PC-3 (cell line): Measurements from ENCODE around the gene HDAC4. TPM values are rescaled to one million over a fixed set of nuclear protein-coding genes. Genes with fewer than 3 reads are reported as not detected.
A peak's percentile ranks its signal among the peaks of the same experiment; 100 is the strongest.

Source experiments
- ATAC-seq: fragments of 200-7000 bp; cut with Tn5 transposase; 2 replicates; pipeline ENCODE4 v1.9.1; 2020; ENCODE audit warnings: mild to moderate bottlenecking, moderate library complexity
- BruUV-seq: library from RNA; stranded (reverse); fragments of 400-500 nt; replicated peaks from 2 replicates; lab custom pipeline; 2021; lab: Mats Ljungman, UMichigan
- CTCF ChIA-PET: fragments of 300-600 bp; sonication (Branson Sonifier 250); formaldehyde crosslinking; loops from one replicate; lab custom pipeline; 2022; ENCODE audit warnings: antibody characterized with exemption; lab: Charles Lee
- POLR2A ChIA-PET: fragments of 300-600 bp; sonication (Branson Sonifier 250); formaldehyde crosslinking; loops from one replicate; lab custom pipeline; 2022; ENCODE audit warnings: antibody characterized with exemption; ENCODE audit not compliant: unreplicated experiment; lab: Charles Lee
- DNase-seq: peaks from one replicate; pipeline ENCODE4 v3.0.0-alpha.2; 2015
- H2AFZ ChIP-seq: fragments of 300-600 bp; sonication (generic); 2 replicates; pipeline ENCODE4 v1.6.0; 2016; ENCODE audit warnings: antibody characterized with exemption, low read length
- H3F3A ChIP-seq: fragments of 300-600 bp; sonication (generic); one replicate; pipeline ENCODE4 v1.6.0; 2017; ENCODE audit warnings: antibody characterized with exemption, low read length, control low read depth, mild to moderate bottlenecking; ENCODE audit not compliant: unreplicated experiment
- H3K27ac ChIP-seq: fragments of 300-600 bp; sonication (generic); 2 replicates; pipeline ENCODE4 v1.5.1; 2016; ENCODE audit warnings: mild to moderate bottlenecking, low read length
- H3K27me3 ChIP-seq: fragments of 300-600 bp; sonication (generic); 2 replicates; pipeline ENCODE4 v1.6.1; 2016; ENCODE audit warnings: low read length, mixed read lengths
- H3K36me3 ChIP-seq: fragments of 300-600 bp; sonication (generic); 2 replicates; pipeline ENCODE4 v1.6.1; 2016; ENCODE audit warnings: low read depth, mixed run types, low read length, mixed read lengths
- H3K4me1 ChIP-seq: fragments of 300-600 bp; sonication (generic); 2 replicates; pipeline ENCODE4 v1.5.1; 2016; ENCODE audit warnings: low read length; ENCODE audit not compliant: insufficient read depth
- H3K4me2 ChIP-seq: fragments of 300-600 bp; sonication (generic); 2 replicates; pipeline ENCODE4 v1.6.0; 2016; ENCODE audit warnings: low read length
- H3K4me3 ChIP-seq: fragments of 300-600 bp; sonication (generic); 2 replicates; pipeline ENCODE4 v1.5.1; 2016; ENCODE audit warnings: mild to moderate bottlenecking, low read length, mixed read lengths
- H3K79me2 ChIP-seq: fragments of 300-600 bp; sonication (generic); 2 replicates; pipeline ENCODE4 v1.6.1; 2017; ENCODE audit warnings: low read length, mixed read lengths
- H3K9ac ChIP-seq: fragments of 300-600 bp; sonication (generic); 2 replicates; pipeline ENCODE4 v1.6.0; 2016; ENCODE audit warnings: mild to moderate bottlenecking, low read length
- H3K9me2 ChIP-seq: fragments of 300-600 bp; sonication (generic); replicated peaks from 2 replicates; pipeline ENCODE4 v1.6.1; 2016; ENCODE audit warnings: mixed run types, low read length, mixed read lengths
- H3K9me3 ChIP-seq: fragments of 300-600 bp; sonication (generic); 2 replicates; pipeline ENCODE4 v1.6.1; 2016; ENCODE audit warnings: low read length, mixed read lengths
- H4K20me1 ChIP-seq: fragments of 300-600 bp; sonication (generic); 2 replicates; pipeline ENCODE4 v1.6.1; 2016; ENCODE audit warnings: low read length, mixed read lengths
- EZH2 ChIP-seq: fragments of 300-600 bp; sonication (generic); IDR thresholded peaks from one replicate; pipeline ENCODE4 v1.6.1; 2017; ENCODE audit warnings: antibody characterized with exemption, mild to moderate bottlenecking, low read length; ENCODE audit not compliant: unreplicated experiment
- EZH2phosphoT487 ChIP-seq: fragments of 300-600 bp; sonication (generic); IDR thresholded peaks from 2 replicates; pipeline ENCODE4 v1.6.1; 2018; ENCODE audit warnings: mild to moderate bottlenecking, antibody characterized with exemption, low read length, borderline replicate concordance
- intact Hi-C: fragments of 100-400 bp; cut with micrococcal nuclease; formaldehyde crosslinking; loops from 2 replicates; pipeline ENCODE4 v1.9.0; 2023
- total RNA-seq: library from RNA; depleted of rRNA; stranded (reverse); fragments of >200 nt; gene quantifications from 2 replicates; pipeline ENCODE4 v1.2.3, GENCODE V29; 2014
- TF ChIP-seq, protein P1 (sequence below): fragments of 300-600 bp; sonication (generic); conservative IDR thresholded peaks from 2 replicates; pipeline ENCODE4 v1.5.1; 2017; ENCODE audit warnings: antibody characterized with exemption, low read depth, mild to moderate bottlenecking, low read length

HDAC4 gene
- total RNA-seq, 1 experiment from 2014 or later = 8.5 TPM

DNA sequence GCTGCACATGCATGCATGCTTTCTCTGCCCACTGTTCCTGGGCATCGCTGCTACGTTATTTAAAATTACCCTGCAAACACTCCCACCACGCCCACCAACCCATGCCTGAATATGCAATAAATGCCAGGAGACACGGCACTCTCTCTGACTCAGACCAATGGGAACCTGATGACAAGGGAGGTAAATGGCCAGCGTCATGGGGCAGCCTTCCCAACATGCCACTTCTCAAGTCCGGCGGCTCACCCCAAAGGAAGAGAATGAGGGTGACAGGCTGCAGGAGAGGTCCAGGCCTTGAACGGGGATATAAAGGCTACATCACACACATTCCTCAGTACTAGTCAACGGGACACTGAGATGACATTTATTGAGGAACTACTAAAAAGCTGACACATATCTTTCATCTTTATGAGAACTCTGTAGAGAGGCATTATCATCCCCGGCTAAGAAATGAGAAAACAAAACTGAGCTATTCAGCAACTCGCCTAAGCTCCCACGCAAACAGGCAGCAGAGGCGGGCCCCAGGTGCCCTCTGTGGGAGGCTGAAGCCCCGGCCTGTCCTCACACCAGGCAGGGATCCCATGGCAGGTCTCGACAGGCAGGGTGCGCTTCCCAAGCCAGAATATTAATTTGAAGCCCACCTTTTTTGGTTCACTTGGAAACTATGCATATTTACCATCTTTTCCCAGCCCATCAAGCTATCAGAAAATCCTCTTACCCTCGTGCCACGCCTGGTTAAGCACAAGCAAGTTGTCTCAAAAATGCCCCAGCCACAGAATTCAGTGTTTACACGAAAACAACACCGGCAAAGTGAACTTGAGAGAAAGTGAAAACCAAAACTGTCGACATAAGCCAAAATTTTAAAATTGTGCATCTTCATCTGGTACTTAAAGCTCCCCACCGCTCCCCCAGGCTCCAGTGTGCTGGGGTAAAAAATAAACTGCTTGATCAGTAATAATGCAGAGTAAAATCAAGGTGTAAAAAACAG, 166.3 kb downstream of the HDAC4 start:
- BruUV-seq = TSS peak; percentile 20
- Histone ChIP-seq H2AFZ (no peak overlapping the region), H3K27me3 (no peaks in the 10 kb centered on the region), H3F3A (no peaks in the 10 kb centered on the region), H3K9me2 (no peaks in the 10 kb centered on the region), H3K9ac (no peak overlapping the region), H3K79me2 (no peaks in the 10 kb centered on the region), H3K4me1 (no peaks in the 10 kb centered on the region), H3K36me3 (no peaks in the 10 kb centered on the region), H3K4me2 (no peak overlapping the region), H4K20me1 (no peaks in the 10 kb centered on the region), H3K27ac (no peak overlapping the region), H3K9me3 (no peaks in the 10 kb centered on the region), H3K4me3 (no peak overlapping the region)
- no peak for ATAC-seq
- TF ChIP-seq, protein P1, sequence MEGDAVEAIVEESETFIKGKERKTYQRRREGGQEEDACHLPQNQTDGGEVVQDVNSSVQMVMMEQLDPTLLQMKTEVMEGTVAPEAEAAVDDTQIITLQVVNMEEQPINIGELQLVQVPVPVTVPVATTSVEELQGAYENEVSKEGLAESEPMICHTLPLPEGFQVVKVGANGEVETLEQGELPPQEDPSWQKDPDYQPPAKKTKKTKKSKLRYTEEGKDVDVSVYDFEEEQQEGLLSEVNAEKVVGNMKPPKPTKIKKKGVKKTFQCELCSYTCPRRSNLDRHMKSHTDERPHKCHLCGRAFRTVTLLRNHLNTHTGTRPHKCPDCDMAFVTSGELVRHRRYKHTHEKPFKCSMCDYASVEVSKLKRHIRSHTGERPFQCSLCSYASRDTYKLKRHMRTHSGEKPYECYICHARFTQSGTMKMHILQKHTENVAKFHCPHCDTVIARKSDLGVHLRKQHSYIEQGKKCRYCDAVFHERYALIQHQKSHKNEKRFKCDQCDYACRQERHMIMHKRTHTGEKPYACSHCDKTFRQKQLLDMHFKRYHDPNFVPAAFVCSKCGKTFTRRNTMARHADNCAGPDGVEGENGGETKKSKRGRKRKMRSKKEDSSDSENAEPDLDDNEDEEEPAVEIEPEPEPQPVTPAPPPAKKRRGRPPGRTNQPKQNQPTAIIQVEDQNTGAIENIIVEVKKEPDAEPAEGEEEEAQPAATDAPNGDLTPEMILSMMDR = no peak
- TF ChIP-seq EZH2 (no peak), EZH2phosphoT487 (no peak)
- POLR2A ChIA-PET = no interaction called here
- CTCF ChIA-PET = no interaction called here
- intact Hi-C loops = no loop called here
- DNase-seq = no peak

DNA sequence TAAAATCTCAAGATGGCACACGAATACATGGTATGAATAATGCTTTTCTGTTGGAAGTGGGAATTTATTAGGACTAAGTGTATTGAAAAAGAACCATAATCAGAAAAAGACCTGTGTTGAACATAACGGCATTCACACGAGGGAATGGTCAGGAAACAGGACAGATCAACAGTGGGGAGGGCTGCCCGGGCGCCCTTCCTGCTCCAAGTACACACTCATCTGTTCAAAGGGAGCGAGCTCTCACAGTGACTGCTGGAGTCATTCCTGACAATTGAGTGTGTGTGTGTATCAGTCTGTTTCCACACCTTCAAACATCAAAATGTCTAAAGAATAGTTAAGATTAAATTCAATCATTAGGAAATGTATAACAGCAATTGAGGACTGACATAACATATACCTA, 167.2 kb downstream of the HDAC4 start:
- BruUV-seq = no TSS peak
- Histone ChIP-seq H3K79me2 (no peaks in the 10 kb centered on the region), H3K4me1 (no peaks in the 10 kb centered on the region), H3K4me2 (no peak overlapping the region), H2AFZ (no peak overlapping the region), H3K9me3 (no peaks in the 10 kb centered on the region), H3F3A (no peaks in the 10 kb centered on the region), H3K27ac (no peak overlapping the region), H3K36me3 (no peaks in the 10 kb centered on the region), H4K20me1 (no peaks in the 10 kb centered on the region), H3K4me3 (no peak overlapping the region), H3K9ac (no peak overlapping the region), H3K9me2 (no peaks in the 10 kb centered on the region), H3K27me3 (no peaks in the 10 kb centered on the region)
- TF ChIP-seq EZH2phosphoT487 (no peak), EZH2 (no peak)
- TF ChIP-seq, protein P1 = no peak
- ChIA-PET CTCF (no interaction called here), POLR2A (no interaction called here)
- ATAC-seq = no peak
- no peak for DNase-seq
- intact Hi-C loops = no loop called here

DNA sequence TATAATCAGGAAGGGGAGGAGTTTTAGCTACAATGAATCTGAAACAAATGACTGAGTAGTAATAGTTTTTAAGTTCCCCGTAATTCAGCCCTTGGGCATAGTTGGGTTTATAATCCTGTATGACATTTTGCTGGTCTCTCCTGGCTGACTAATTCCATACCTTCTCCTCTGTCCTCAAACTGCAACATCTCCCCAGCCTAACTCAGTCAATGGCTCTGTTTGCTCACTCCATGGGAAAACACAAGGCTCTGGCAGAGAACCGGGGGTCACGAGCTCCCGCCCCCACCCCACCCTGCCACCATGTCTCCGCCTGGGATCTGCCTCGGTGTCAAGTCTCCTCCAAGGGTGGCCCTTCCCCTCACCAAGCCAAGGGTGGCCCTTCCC, 168.6 kb downstream of the HDAC4 start:
- no peaks in the 10 kb centered on the region for H3K36me3 ChIP-seq
- H3K4me2 ChIP-seq = no peak overlapping the region
- no peak for ATAC-seq
- POLR2A ChIA-PET = no interaction called here
- no peak overlapping the region for H3K4me3 ChIP-seq
- H3K79me2 ChIP-seq = no peaks in the 10 kb centered on the region
- no peaks in the 10 kb centered on the region for H3K9me3 ChIP-seq
- H3K27ac ChIP-seq = no peak overlapping the region
- intact Hi-C loops = no loop called here
- BruUV-seq = no TSS peak
- H3F3A ChIP-seq = no peaks in the 10 kb centered on the region
- H2AFZ ChIP-seq = no peak overlapping the region
- no peaks in the 10 kb centered on the region for H3K27me3 ChIP-seq
- H3K9me2 ChIP-seq = no peaks in the 10 kb centered on the region
- no peaks in the 10 kb centered on the region for H4K20me1 ChIP-seq
- no peak overlapping the region for H3K9ac ChIP-seq
- CTCF ChIA-PET = no interaction called here
- H3K4me1 ChIP-seq = no peaks in the 10 kb centered on the region
- TF ChIP-seq, protein P1 = no peak
- TF ChIP-seq EZH2 (no peak), EZH2phosphoT487 (no peak)
- DNase-seq = no peak
